Measurements from ENCODE around the gene PPFIA1.

The PPFIA1 gene

DNA sequence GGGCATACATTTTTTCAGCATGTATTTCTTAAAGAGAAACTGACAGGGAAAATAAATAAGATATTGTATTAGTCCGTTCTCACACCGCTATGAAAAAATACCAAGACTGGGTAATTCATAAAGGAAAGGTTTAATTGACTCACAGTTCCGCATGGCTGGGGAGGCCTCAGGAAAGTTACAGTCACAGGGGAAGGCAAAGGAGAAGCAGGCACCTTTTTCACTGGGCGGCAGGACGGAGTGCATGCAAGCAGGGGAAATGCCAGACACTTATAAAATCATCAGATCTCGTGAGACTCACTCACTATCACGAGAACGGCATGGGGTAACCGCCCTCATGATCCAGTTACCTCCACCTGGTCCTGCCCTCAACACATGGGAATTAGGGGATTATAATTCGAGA is 44.2 kb downstream of the PPFIA1 start:
- DNase-seq (ENCODE audit: low spot score) = no peak
- no peak overlapping the region for H3K27ac ChIP-seq
- POLR2A ChIA-PET (ENCODE audit: low non-redundant PET) = no interaction called here
- TF ChIP-seq, protein P1, sequence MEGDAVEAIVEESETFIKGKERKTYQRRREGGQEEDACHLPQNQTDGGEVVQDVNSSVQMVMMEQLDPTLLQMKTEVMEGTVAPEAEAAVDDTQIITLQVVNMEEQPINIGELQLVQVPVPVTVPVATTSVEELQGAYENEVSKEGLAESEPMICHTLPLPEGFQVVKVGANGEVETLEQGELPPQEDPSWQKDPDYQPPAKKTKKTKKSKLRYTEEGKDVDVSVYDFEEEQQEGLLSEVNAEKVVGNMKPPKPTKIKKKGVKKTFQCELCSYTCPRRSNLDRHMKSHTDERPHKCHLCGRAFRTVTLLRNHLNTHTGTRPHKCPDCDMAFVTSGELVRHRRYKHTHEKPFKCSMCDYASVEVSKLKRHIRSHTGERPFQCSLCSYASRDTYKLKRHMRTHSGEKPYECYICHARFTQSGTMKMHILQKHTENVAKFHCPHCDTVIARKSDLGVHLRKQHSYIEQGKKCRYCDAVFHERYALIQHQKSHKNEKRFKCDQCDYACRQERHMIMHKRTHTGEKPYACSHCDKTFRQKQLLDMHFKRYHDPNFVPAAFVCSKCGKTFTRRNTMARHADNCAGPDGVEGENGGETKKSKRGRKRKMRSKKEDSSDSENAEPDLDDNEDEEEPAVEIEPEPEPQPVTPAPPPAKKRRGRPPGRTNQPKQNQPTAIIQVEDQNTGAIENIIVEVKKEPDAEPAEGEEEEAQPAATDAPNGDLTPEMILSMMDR (conservative IDR thresholded peaks at IDR 0.05; ENCODE audit: low read depth) = no peak
- CTCF ChIA-PET = no interaction called here

DNA sequence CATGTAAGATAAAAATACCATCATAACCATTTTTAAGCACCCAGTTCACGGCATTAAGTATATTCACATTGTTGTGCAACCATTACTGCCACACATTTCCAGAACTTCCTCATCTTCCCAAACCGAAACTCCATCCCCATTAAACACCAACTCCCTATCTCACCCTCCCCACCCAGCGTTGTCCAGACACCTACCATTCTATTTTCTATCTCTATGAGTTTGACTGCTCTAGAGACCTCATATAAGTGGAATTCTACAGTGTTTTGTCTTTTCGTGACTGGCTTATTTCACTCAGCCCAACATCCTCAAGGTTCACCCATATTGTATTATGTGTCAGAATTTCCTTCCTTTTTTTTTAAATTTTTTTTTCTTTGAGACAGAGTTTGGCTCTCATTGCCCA is 45.2 kb downstream of the PPFIA1 start:
- no peak overlapping the region for H3K27ac ChIP-seq
- POLR2A ChIA-PET (ENCODE audit: low non-redundant PET) = no interaction called here
- CTCF ChIA-PET = no interaction called here
- TF ChIP-seq, protein P1 (conservative IDR thresholded peaks at IDR 0.05; ENCODE audit: low read depth) = no peak
- DNase-seq (ENCODE audit: low spot score) = no peak

DNA sequence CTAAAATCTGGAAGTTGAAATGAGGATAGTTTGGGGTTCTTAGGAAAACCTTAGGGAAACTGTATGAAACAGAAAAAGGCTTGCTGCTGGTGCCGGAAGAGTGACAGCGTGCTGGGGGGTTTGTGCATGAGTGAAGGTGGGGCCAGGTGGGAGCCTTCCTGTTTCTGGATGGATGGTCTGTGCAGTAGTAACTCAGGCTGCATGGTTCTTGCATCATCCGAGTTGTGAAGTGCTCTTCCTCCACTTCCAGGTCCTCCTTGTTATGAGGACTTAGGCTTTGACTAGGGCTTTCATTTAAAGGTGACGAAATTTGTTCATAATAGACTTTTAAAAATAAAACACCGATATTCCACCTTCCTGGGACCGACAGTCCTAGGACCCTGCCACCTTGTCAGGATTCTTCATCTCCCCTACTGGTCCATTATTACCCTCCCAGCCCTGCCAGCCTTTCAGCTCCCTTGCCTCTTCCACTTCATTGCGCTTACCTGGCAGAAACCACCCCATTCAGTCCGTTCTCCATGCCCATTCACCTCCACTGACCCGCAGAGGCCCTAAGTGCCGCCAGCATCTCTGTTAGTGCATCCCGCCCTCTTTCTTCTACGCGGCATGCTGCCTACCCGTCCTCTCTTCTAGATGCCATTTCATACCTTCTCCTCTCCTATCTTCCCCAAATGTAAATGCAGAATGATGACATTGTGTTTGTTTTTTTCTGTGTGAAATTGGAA is 47.3 kb downstream of the PPFIA1 start:
- CTCF ChIA-PET = no interaction called here
- H3K27ac ChIP-seq = no peak overlapping the region
- no peak for DNase-seq (ENCODE audit: low spot score)
- TF ChIP-seq, protein P1 (conservative IDR thresholded peaks at IDR 0.05; ENCODE audit: low read depth) = no peak
- POLR2A ChIA-PET (ENCODE audit: low non-redundant PET) = no interaction called here

GRCh38 chr11:70319396-70320076 is 49.0 kb downstream of the PPFIA1 start:
- no peak overlapping the region for H3K27ac ChIP-seq
- TF ChIP-seq, protein P1 (conservative IDR thresholded peaks at IDR 0.05; ENCODE audit: low read depth) = no peak
- ChIA-PET POLR2A (ENCODE audit: low non-redundant PET) (interaction anchor here (0.6 kb wide), 1 partner anchor 89 kb away, joined by 10 read pairs; no protein-coding TSS in a partner anchor), CTCF (no interaction called here)
- DNase-seq (ENCODE audit: low spot score) = no peak

DNA sequence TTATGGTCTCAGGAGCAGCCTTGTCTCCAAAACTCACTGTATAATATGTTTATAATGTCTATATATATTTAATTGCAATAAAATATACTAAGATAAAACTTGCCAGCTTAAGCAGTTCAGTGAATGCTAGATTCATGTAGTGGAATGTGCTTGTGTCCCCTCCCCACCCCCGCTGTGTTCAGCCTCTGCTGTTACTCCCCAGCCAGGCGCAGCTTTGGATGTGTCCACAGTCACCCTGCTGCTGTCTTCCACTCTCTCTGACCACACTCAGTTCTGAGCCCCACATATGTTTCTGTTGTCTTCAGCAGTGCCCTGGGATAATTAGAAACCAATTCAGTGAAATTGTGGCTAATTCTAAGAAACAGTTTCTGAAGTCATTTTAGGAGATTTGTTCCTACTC is 52.2 kb downstream of the PPFIA1 start:
- ChIA-PET POLR2A (ENCODE audit: low non-redundant PET) (no interaction called here), CTCF (interaction anchor here (0.7 kb wide), 1 partner anchor 12 kb away, joined by 3 read pairs; no protein-coding TSS in a partner anchor)
- DNase-seq (ENCODE audit: low spot score) = no peak
- TF ChIP-seq, protein P1 (conservative IDR thresholded peaks at IDR 0.05; ENCODE audit: low read depth) = no peak
- no peak overlapping the region for H3K27ac ChIP-seq

DNA sequence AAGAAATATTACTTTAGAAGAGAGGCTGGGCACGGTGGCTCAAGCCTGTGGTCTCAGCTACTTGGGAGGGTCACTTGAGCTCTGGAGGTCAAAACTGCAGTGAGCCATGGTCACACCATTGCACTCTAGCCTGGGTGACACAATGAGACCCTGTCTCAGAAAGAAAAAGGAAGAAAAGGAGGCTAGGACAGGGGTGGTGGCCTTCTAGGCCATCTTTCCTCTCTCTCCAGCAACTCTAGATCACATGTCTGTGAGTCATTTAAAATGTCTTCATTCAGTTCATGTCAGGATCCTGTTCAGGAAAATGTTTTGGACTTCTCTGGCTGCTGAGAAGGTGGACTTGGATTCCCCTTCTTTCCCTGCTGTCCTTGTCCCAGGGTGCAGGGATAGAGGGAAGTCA is 53.3 kb downstream of the PPFIA1 start:
- DNase-seq (ENCODE audit: low spot score) = no peak
- ChIA-PET CTCF (no interaction called here), POLR2A (ENCODE audit: low non-redundant PET) (no interaction called here)
- TF ChIP-seq, protein P1 (conservative IDR thresholded peaks at IDR 0.05; ENCODE audit: low read depth) = no peak
- no peak overlapping the region; the same call in 1 of the 2 replicates for H3K27ac ChIP-seq

Measured in RWPE1 (cell line).